Measurements from ENCODE around the gene KIF5C. TPM values are rescaled to one million over a fixed set of nuclear protein-coding genes. Genes with fewer than 3 reads are reported as not detected.

Gene KIF5C
- total RNA-seq, 1 donor from 2014 or later = 24.3 TPM

- no peak overlapping the region for H3K4me3 Mint-ChIP-seq (ENCODE audit: unreplicated experiment)
- Histone ChIP-seq H2AFZ (ENCODE audit: low read depth, low read length) (peak overlapping the region; percentile 39), H3K4me1 (ENCODE audit: insufficient read depth, low read length) (no peaks in the 10 kb centered on the region), H3K36me3 (ENCODE audit: insufficient read depth, low read length) (no peaks in the 10 kb centered on the region), H3K4me2 (ENCODE audit: low read length) (peak overlapping the region; percentile 42), H3K4me3 (ENCODE audit: insufficient read depth, low read depth, low read length) (no peak overlapping the region), H3K9ac (ENCODE audit: low read length) (no peak overlapping the region), H3K9me3 (ENCODE audit: insufficient read depth, low read depth, low read length) (no peaks in the 10 kb centered on the region), H3K27ac (ENCODE audit: low read depth, low read length) (no peak overlapping the region), H3K79me2 (ENCODE audit: insufficient read depth, low read length) (no peaks in the 10 kb centered on the region), H3K27me3 (ENCODE audit: insufficient read depth, low read length) (no peaks in the 10 kb centered on the region), H4K20me1 (ENCODE audit: insufficient read depth, low read length) (no peaks in the 10 kb centered on the region)
- FAIRE-seq = no peak
- TF ChIP-seq EZH2 (IDR thresholded peaks at IDR 0.05; ENCODE audit: insufficient read depth, low read length) (no peak), CTCF (IDR thresholded peaks at IDR 0.05; ENCODE audit: insufficient read depth, low read depth, low read length) (peak; percentile 57)
- no peak overlapping the region for H3K27ac Mint-ChIP-seq (ENCODE audit: unreplicated experiment)
- no peak for DNase-seq (ENCODE audit: low read depth)
- H3K27me3 Mint-ChIP-seq (ENCODE audit: low read depth, unreplicated experiment) = no peaks in the 10 kb centered on the region
- no peaks in the 10 kb centered on the region for H3K9me3 Mint-ChIP-seq (ENCODE audit: unreplicated experiment)
- peaks cover 2% of the 10 kb centered on the region for H3K4me1 Mint-ChIP-seq (ENCODE audit: low read depth, unreplicated experiment)
- peaks cover 3% of the 10 kb centered on the region for H3K36me3 Mint-ChIP-seq (ENCODE audit: low read depth, unreplicated experiment)
These were observed 51.4 kb downstream of the KIF5C start for GRCh38 chr2:148926291-148926961.

GRCh38 chr2:148926981-148927401 lies 52.0 kb downstream of the KIF5C start:
- Mint-ChIP-seq H3K4me1 (ENCODE audit: low read depth, unreplicated experiment) (peaks cover 2% of the 10 kb centered on the region), H3K27me3 (ENCODE audit: low read depth, unreplicated experiment) (no peaks in the 10 kb centered on the region), H3K27ac (ENCODE audit: unreplicated experiment) (no peak overlapping the region), H3K9me3 (ENCODE audit: unreplicated experiment) (no peaks in the 10 kb centered on the region), H3K36me3 (ENCODE audit: low read depth, unreplicated experiment) (peaks cover 3% of the 10 kb centered on the region), H3K4me3 (ENCODE audit: unreplicated experiment) (no peak overlapping the region)
- TF ChIP-seq CTCF (IDR thresholded peaks at IDR 0.05; ENCODE audit: insufficient read depth, low read depth, low read length) = no peak
- TF ChIP-seq EZH2 (IDR thresholded peaks at IDR 0.05; ENCODE audit: insufficient read depth, low read length) = no peak
- Histone ChIP-seq H3K27ac (ENCODE audit: low read depth, low read length) (no peak overlapping the region), H3K36me3 (ENCODE audit: insufficient read depth, low read length) (no peaks in the 10 kb centered on the region), H3K4me3 (ENCODE audit: insufficient read depth, low read depth, low read length) (no peak overlapping the region), H3K9me3 (ENCODE audit: insufficient read depth, low read depth, low read length) (no peaks in the 10 kb centered on the region), H4K20me1 (ENCODE audit: insufficient read depth, low read length) (no peaks in the 10 kb centered on the region), H3K79me2 (ENCODE audit: insufficient read depth, low read length) (no peaks in the 10 kb centered on the region), H3K4me2 (ENCODE audit: low read length) (no peak overlapping the region), H3K27me3 (ENCODE audit: insufficient read depth, low read length) (no peaks in the 10 kb centered on the region), H3K4me1 (ENCODE audit: insufficient read depth, low read length) (no peaks in the 10 kb centered on the region), H3K9ac (ENCODE audit: low read length) (no peak overlapping the region), H2AFZ (ENCODE audit: low read depth, low read length) (no peak overlapping the region)
- FAIRE-seq = no peak
- DNase-seq (ENCODE audit: low read depth) = no peak

GRCh38 chr2:148928395-148928794 lies 53.4 kb downstream of the KIF5C start:
- Histone ChIP-seq H3K27me3 (ENCODE audit: insufficient read depth, low read length) (no peaks in the 10 kb centered on the region), H3K9ac (ENCODE audit: low read length) (no peak overlapping the region), H3K79me2 (ENCODE audit: insufficient read depth, low read length) (no peaks in the 10 kb centered on the region), H2AFZ (ENCODE audit: low read depth, low read length) (no peak overlapping the region), H3K9me3 (ENCODE audit: insufficient read depth, low read depth, low read length) (no peaks in the 10 kb centered on the region), H3K4me1 (ENCODE audit: insufficient read depth, low read length) (no peaks in the 10 kb centered on the region), H3K27ac (ENCODE audit: low read depth, low read length) (no peak overlapping the region), H3K36me3 (ENCODE audit: insufficient read depth, low read length) (no peaks in the 10 kb centered on the region), H3K4me3 (ENCODE audit: insufficient read depth, low read depth, low read length) (no peak overlapping the region), H4K20me1 (ENCODE audit: insufficient read depth, low read length) (no peaks in the 10 kb centered on the region), H3K4me2 (ENCODE audit: low read length) (no peak overlapping the region)
- TF ChIP-seq CTCF (IDR thresholded peaks at IDR 0.05; ENCODE audit: insufficient read depth, low read depth, low read length) = no peak
- TF ChIP-seq EZH2 (IDR thresholded peaks at IDR 0.05; ENCODE audit: insufficient read depth, low read length) = no peak
- DNase-seq (ENCODE audit: low read depth) (no peak), FAIRE-seq (no peak)
- H3K27me3 Mint-ChIP-seq (ENCODE audit: low read depth, unreplicated experiment) = no peaks in the 10 kb centered on the region
- peaks cover 3% of the 10 kb centered on the region for H3K36me3 Mint-ChIP-seq (ENCODE audit: low read depth, unreplicated experiment)
- peaks cover 2% of the 10 kb centered on the region for H3K4me1 Mint-ChIP-seq (ENCODE audit: low read depth, unreplicated experiment)
- no peak overlapping the region for H3K4me3 Mint-ChIP-seq (ENCODE audit: unreplicated experiment)
- H3K9me3 Mint-ChIP-seq (ENCODE audit: unreplicated experiment) = no peaks in the 10 kb centered on the region
- H3K27ac Mint-ChIP-seq (ENCODE audit: unreplicated experiment) = no peak overlapping the region

Measured in astrocyte (in vitro differentiated cells and primary cell).